Esophagus muscularis mucosa (tissue), 4 donors: ENCODE data around the gene CARHSP1.

Source experiments
- EP300 ChIP-seq: sonication (generic); formaldehyde crosslinking; IDR thresholded peaks from one replicate; pipeline ENCODE4 v1.6.1; 2017; ENCODE audit warnings: antibody characterized with exemption
- POLR2A ChIP-seq: fragments of 450-650 bp; IDR thresholded peaks from one replicate; pipeline ENCODE4 v1.6.1; 2017; ENCODE audit warnings: antibody characterized with exemption, moderate library complexity, mild to moderate bottlenecking, low read depth
- POLR2AphosphoS5 ChIP-seq, 2 donors: sonication (generic); formaldehyde crosslinking; IDR thresholded peaks; one replicate each; pipeline ENCODE4 v1.6.1; 2017; ENCODE audit warnings: antibody characterized with exemption in 2 of 2
- TF ChIP-seq, protein P1 (sequence below), 3 experiments: fragments of 200-600 bp in 2 of 3; fragments of 450-650 bp in 1 of 3; sonication (generic) in 2 of 3; IDR thresholded peaks; one replicate each; pipeline ENCODE4 v1.5.1; 2017 to 2019; ENCODE audit warnings: antibody characterized with exemption in 3 of 3, mild to moderate bottlenecking in 2 of 3, moderate library complexity in 1 of 3

- TF ChIP-seq, protein P1, sequence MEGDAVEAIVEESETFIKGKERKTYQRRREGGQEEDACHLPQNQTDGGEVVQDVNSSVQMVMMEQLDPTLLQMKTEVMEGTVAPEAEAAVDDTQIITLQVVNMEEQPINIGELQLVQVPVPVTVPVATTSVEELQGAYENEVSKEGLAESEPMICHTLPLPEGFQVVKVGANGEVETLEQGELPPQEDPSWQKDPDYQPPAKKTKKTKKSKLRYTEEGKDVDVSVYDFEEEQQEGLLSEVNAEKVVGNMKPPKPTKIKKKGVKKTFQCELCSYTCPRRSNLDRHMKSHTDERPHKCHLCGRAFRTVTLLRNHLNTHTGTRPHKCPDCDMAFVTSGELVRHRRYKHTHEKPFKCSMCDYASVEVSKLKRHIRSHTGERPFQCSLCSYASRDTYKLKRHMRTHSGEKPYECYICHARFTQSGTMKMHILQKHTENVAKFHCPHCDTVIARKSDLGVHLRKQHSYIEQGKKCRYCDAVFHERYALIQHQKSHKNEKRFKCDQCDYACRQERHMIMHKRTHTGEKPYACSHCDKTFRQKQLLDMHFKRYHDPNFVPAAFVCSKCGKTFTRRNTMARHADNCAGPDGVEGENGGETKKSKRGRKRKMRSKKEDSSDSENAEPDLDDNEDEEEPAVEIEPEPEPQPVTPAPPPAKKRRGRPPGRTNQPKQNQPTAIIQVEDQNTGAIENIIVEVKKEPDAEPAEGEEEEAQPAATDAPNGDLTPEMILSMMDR (IDR thresholded peaks at IDR 0.05): no peak
- TF ChIP-seq EP300 (no peak), POLR2AphosphoS5 (IDR thresholded peaks at IDR 0.05) (no peak), POLR2A (no peak)
These were observed 14.0 kb upstream of the CARHSP1 start for GRCh38 chr16:8882725-8883377.
